NCI-H2107 treated with DMSO at 0.1 percent for 48 hours (cell line): Measurements from ENCODE around the gene DCAF17.
A peak's percentile ranks its signal among the peaks of the same experiment; 100 is the strongest.

Source experiments
- DNase-seq: peaks from one replicate; lab custom pipeline; 2025; ENCODE audit not compliant: unreplicated experiment; lab: John Stamatoyannopoulos, UW

The DCAF17 gene, protein sequence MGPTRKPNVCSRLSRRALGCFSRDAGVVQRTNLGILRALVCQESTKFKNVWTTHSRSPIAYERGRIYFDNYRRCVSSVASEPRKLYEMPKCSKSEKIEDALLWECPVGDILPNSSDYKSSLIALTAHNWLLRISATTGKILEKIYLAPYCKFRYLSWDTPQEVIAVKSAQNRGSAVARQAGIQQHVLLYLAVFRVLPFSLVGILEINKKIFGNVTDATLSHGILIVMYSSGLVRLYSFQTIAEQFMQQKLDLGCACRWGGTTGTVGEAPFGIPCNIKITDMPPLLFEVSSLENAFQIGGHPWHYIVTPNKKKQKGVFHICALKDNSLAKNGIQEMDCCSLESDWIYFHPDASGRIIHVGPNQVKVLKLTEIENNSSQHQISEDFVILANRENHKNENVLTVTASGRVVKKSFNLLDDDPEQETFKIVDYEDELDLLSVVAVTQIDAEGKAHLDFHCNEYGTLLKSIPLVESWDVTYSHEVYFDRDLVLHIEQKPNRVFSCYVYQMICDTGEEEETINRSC

GRCh38 chr2:171434013-171434989 is at the start of gene DCAF17:
Gene DCAF17 (plus strand): TSS chr2:171434226. CDS start chr2:171434578, 352 bp downstream.
- DNase-seq = peak; percentile 81

DNA sequence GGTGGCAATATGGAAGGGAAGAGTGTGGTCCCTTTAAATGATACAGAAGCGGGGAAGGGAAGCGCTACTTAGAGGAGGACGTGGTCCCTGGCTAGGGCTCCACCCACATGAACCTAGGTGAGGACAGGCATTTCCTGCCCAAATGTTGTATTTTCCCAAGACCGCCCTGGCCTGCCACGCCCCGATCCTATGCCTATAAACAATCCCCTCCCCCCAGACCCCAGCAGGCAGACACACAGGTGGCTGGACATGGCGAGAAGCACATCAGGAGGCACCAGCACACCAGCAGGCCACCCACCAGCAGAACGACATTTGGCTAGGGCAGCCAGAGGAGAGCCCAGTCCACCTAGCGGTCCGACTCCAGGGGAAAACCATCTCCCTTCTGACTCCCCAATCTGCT is 47.4 kb upstream of the DCAF17 start:
- DNase-seq = no peak

DNA sequence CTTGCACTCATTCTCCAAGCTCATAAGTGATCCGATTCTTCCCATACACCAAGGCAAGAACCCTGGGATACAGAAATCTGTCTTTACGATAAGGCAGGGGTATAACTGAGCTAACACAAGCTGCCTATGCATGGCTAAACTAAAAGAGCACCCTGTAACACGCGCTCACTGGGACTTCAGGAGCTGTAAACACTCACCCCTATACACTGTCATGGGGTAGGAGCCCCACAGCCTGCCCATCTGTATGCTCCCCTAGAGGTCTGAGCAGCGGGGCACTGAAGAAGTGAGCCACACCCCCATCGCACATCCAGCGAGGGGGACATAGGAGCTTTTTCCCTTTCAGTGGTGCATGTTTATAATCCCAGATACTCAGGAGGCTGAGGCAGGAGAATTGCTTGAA is 47.0 kb upstream of the DCAF17 start:
- no peak for DNase-seq

- DNase-seq = no peak
Observed at GRCh38 chr2:171389325-171389724, 44.7 kb upstream of the DCAF17 start.

DNA sequence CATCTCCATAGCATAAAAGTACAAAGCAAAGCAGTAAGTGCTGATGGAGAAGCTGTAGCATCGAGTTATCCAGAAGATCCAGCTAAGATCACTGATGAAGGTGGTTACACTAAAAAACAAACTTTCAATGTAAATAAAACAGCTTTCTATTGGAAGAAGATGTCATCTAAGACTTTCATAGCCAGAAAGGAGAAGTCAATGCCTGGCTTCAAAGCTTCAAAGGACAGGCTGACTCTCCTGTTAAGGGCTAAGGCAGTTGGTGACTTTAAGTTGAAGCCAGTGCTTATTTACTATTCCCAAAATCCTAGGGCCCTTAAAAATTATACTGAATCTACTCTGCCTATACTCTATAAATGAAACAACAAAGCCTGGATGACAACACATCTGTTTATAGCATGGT is 44.2 kb upstream of the DCAF17 start:
- DNase-seq = no peak

DNA sequence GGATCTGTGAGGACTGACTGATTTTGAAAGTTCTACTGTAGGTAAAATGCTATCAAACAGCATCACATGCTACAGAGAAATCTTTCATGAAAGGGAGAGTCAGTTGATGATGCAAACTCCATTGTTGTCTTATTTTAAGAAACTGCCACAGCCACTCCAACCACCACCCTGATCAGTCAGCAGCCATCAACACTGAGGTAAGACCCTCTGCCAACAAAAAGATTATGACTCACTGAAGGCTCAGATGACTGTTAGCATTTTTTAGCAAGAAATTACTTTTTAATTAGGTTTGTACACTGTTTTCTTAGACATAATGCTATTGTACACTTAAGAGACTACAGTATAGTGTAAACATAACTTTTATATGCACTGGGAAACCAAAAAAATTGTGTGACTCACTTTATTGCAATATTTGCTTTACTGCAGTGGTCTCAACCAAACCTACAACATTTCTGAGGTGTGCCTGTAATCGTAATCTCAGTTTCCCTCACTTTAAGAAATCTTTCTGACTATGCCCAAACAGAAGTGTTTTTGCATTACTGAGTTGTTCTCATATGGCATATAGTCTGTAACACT is 43.0 kb upstream of the DCAF17 start:
- no peak for DNase-seq

GRCh38 chr2:171391532-171391931 is 42.5 kb upstream of the DCAF17 start:
- DNase-seq = no peak

DNA sequence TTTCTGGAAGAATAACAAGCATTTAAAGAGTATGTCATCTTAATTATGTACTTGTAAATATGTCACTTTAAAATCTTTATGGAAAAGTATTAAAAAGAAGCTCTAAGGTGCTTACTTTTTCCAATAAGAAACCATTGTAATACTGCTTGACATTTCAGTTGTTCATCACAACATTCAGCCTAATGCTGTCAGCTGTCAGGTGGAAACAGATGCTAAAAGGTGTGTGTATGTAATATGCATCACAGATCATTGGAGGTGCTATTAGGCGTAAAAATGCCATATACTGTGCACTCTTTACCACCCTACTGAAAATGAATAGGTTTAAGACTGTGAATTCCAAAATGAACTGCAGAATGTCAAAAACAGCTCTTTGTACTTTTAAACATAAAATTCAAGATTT is 40.5 kb upstream of the DCAF17 start:
- no peak for DNase-seq

GRCh38 chr2:171394164-171394740 is 39.8 kb upstream of the DCAF17 start:
- DNase-seq = no peak

DNA sequence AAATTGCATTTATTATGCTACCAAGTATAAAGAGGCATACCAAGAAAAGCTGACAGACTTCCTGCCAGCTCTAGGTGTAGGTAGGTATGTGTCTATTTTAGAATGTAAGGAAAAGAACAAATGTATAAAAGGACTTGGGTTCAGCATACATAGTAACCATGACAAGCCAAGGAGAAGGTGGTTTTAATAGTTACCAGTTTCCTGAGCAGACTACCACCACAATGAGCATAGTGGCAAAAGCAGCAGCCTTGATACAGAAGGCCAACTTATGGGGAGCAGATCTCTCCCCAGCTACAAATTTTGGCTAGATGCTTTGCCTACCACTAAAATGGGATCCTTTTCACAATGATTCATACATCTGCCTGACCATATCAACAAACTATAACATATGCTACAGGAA is 34.7 kb upstream of the DCAF17 start:
- no peak for DNase-seq

DNA sequence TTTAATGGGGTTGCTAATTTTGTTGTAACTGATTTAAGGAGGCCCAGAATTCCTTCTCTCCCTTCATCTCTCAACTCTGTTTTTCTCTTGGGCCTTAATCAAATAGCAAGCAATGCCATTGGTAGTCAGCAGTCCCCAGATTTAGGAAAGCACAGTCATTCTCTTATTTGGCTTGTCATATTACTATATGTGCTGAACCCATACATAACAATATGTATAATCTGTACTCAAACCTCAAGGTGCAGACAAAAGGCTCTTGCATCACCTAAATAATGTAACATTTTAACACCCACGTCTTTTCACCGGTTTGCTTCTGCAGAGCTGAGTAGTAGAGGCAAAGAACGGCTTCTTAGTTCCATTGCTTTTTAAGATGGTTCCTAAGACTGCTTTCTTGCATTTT is 33.6 kb upstream of the DCAF17 start:
- no peak for DNase-seq

- no peak for DNase-seq
Observed at GRCh38 chr2:171401947-171402346, 32.1 kb upstream of the DCAF17 start.

DNA sequence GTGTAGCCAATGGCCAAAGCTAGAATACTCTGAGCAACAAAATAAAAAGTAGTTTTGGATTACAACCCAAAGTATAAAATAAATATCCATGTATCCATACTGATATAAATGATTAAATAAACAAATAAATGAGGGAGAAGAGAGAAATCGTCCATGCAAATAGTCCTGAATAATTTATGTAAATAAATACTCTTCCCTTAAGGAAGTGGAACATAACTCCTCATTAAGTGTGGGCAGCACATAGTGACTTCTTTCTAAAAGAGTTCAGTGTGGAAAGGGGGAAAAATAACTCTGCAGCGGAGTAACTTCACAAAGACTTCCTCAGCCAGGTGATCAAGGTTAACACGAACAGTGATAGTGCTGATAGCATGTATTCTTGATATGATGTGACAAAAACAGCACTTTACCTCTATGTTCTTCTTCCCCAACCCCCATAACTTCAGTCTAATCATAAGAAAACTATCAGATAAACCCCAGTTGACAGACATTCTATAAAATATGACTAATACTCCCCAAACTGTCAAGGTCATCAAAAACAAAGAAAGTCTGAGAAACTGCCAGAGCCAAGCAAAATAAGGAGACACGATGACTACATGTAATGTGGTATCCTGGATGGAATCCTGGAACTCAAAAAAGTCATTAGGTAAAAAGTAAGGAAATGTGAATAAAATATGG is 31.0 kb upstream of the DCAF17 start:
- DNase-seq = no peak

DNA sequence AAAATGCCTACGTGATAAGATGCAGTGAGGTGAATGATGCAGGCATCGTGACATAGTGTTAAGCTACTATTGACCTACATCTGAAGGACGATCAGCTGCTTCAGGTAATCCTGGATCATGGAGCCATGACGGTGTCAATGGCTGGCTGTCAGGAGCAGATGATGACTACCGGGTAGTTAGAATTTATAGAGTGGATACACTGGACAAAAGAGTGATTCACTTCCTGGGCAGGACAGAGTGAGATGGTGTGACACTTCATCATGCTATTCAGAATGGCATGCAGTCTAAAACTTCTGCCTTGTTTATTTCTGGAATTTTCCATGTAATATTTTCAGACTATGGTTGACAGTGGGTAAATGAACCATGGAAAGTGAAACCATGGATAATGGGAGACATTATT is 29.8 kb upstream of the DCAF17 start:
- DNase-seq = no peak

DNA sequence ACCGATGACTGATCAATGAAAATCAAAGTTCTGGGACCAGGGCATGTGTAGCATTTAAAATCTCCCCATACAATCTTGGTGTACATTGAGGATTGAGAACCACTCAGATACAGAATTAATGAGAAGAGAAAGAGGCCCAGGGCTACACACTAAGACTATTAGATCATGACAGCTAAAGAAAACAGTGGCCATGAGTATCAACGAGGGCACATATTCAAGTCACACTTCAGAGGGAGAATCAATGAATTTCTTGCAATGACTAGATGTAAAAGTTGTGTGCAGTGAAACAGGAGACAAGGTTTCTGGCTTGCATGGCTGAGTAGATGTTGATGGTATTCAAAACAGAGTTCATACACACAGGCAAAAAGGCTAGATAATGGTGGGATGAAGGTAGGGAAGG is 29.3 kb upstream of the DCAF17 start:
- no peak for DNase-seq

- no peak for DNase-seq
Observed at GRCh38 chr2:171405546-171405945, 28.5 kb upstream of the DCAF17 start.

DNA sequence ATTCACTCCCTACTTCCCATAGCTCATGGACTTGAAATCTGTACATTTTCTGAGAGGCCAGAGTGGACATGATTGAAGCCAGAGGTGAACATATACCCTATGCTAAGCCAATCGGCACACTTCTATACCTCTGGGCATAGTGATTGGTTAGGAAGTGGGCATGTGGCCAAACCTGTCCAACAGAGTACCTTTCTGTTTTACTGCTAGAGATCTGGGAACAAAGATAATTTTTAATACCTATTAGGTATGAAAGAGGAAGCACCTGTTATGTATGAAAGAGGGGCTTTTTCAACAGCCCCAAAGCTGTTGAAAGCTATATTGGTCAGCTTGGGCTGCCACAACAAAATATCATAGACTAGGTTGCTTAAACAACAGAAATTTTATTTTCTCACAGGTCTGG is 28.0 kb upstream of the DCAF17 start:
- DNase-seq = no peak

DNA sequence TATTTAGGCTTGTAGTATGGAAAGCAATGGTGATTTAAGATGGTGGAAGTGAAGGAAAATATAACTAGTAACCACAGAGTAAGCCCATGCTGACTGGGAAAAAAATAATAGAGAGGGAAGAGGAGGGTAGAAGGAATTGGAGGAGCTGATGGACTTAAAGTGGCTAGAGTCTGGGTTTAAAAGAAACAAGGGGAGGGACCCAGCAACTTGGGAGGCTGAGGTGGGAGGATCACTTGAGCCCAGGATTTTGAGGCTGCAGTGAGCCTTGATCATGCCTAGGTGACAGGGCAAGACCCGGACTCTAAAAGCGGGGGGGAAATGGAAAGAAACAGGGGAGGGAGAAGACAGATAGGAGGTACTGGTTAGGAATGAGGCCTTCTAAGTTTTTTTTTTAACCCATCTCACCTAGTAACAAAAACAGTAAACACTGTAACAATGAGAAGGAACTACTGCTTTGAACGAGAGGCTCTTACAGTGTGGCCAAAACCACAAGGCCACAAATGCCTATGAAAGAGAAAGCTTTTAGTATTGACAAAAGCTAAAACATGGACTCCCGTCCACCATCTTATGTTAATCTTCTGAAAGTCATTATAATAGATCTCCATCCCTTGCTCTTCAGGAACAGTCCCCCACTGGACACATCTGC is 26.9 kb upstream of the DCAF17 start:
- DNase-seq = no peak

DNA sequence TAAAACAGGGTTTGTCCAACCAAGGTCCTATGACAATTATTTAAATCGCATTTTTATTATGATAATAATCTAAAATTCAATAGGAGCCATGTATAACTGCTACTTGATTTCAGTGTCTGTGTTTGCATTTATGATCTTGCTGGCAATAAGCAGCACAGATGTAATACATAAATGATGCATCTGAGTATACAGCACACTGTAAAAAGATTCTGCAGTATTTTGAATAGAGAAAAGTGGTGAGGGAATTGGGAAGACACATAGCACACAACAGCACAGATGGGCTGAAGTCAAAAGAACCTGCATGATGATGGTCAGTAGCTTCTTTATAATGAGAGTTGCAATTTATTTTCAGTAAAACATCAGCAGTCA is 26.4 kb upstream of the DCAF17 start:
- DNase-seq = no peak

- no peak for DNase-seq
Observed at GRCh38 chr2:171409436-171409971, 24.5 kb upstream of the DCAF17 start.
